H1 (cell line): Measurements from ENCODE around the gene CD40LG.

Experiments used
- ATF2 ChIP-seq: IDR thresholded peaks from 2 replicates; pipeline ENCODE4 v1.6.1; 2012; ENCODE audit warnings: low read length, inconsistent platforms
- BACH1 ChIP-seq: IDR thresholded peaks from 2 replicates; pipeline ENCODE4 v1.6.1; 2012; ENCODE audit warnings: low read length, improper control_type of control experiment
- CHD2 ChIP-seq: IDR thresholded peaks from 2 replicates; pipeline ENCODE4 v1.6.1; 2012; ENCODE audit warnings: low read length, improper control_type of control experiment
- GABPA ChIP-seq: IDR thresholded peaks from 2 replicates; pipeline ENCODE4 v1.6.1; 2011; ENCODE audit warnings: mild to moderate bottlenecking, low read length, moderate library complexity, borderline replicate concordance; ENCODE audit not compliant: insufficient read depth
- POLR2AphosphoS5 ChIP-seq: IDR thresholded peaks from 2 replicates; pipeline ENCODE4 v1.6.1; 2011; ENCODE audit warnings: low read depth, low read length
- RAD21 ChIP-seq, 2 experiments: IDR thresholded peaks in 1 of 2; conservative IDR thresholded peaks in 1 of 2; 2 replicates each; pipeline ENCODE4 v1.6.1; 2011; ENCODE audit warnings: low read depth in 2 of 2, low read length in 2 of 2, improper control_type of control experiment in 1 of 2, inconsistent platforms in 1 of 2, mild to moderate bottlenecking in 1 of 2, moderate library complexity in 1 of 2
- SIN3A ChIP-seq, 2 experiments: IDR thresholded peaks in 1 of 2; conservative IDR thresholded peaks in 1 of 2; 2 replicates each; pipeline ENCODE4 v1.6.1; 2011 to 2012; ENCODE audit warnings: low read length in 2 of 2, improper control_type of control experiment in 1 of 2, low read depth in 1 of 2, mild to moderate bottlenecking in 1 of 2
- TF ChIP-seq, protein P1 (sequence below), 3 experiments: IDR thresholded peaks; 1 replicate in 2 of 3; 2 replicates in 1 of 3; pipeline versions ENCODE4 v1.5.1 to v1.6.1; 2011; ENCODE audit warnings: low read length in 3 of 3, mild to moderate bottlenecking in 3 of 3, inconsistent platforms in 2 of 3, low read depth in 1 of 3, moderate library complexity in 1 of 3; ENCODE audit not compliant: insufficient read depth in 1 of 3; ENCODE audit errors: control extremely low read depth in 1 of 3

- TF ChIP-seq CHD2 (no peak), SIN3A (conservative IDR thresholded peaks at IDR 0.05 in 1 of 2, IDR thresholded peaks at IDR 0.05 in 1 of 2; ENCODE audit: low read depth in 1 of 2, low read length in 2 of 2) (no peak), RAD21 (IDR thresholded peaks at IDR 0.05 in 1 of 2, conservative IDR thresholded peaks at IDR 0.05 in 1 of 2; ENCODE audit: low read depth in 2 of 2, low read length in 2 of 2) (no peak), ATF2 (no peak), GABPA (no peak), POLR2AphosphoS5 (no peak), BACH1 (no peak)
- TF ChIP-seq, protein P1, sequence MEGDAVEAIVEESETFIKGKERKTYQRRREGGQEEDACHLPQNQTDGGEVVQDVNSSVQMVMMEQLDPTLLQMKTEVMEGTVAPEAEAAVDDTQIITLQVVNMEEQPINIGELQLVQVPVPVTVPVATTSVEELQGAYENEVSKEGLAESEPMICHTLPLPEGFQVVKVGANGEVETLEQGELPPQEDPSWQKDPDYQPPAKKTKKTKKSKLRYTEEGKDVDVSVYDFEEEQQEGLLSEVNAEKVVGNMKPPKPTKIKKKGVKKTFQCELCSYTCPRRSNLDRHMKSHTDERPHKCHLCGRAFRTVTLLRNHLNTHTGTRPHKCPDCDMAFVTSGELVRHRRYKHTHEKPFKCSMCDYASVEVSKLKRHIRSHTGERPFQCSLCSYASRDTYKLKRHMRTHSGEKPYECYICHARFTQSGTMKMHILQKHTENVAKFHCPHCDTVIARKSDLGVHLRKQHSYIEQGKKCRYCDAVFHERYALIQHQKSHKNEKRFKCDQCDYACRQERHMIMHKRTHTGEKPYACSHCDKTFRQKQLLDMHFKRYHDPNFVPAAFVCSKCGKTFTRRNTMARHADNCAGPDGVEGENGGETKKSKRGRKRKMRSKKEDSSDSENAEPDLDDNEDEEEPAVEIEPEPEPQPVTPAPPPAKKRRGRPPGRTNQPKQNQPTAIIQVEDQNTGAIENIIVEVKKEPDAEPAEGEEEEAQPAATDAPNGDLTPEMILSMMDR (IDR thresholded peaks at IDR 0.05; ENCODE audit: control extremely low read depth in 1 of 3, insufficient read depth in 1 of 3, low read depth in 1 of 3, low read length in 3 of 3): no peak
Observed at GRCh38 chrX:136636121-136636520, 11.8 kb upstream of the CD40LG start.
